ENCODE results near the gene FARS2. TPM values are rescaled to one million over a fixed set of nuclear protein-coding genes. Genes with fewer than 3 reads are reported as not detected.

FARS2 gene
- total and polyA plus RNA-seq, 9 of the 15 experiments (the other 6 are each of a cell fraction or from before 2014, with no cell fraction given), result 16.5 to 62.2 (median 27.0) TPM

DNA sequence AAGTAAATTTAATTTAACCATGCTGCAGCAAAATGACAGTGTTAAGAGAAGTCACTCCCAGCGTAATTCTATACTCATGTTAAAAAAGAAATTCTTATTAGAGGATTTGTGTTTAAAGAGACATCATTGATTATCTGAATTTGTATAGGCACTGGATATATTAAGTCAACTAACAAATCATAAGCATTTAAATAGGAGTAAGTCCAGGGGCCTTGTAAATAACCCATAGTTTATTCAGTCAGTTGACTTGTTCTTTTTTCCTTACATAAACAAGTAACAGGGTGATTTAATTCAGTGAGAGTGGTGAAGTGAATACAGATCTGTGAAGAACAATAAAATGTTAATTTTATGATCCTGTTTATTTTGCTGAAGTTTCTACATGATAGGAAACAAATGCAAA is 23.0 kb upstream of the FARS2 start:
- Histone ChIP-seq H3K36me3 (ENCODE audit: control insufficient read depth, insufficient read depth, low read length) (peaks cover 37% of the 10 kb centered on the region; the same call in 2 of the 3 replicates), H3K9me3 (replicated peaks; ENCODE audit: control insufficient read depth, insufficient read depth, low read depth, low read length) (no peaks in the 10 kb centered on the region), H3K27me3 (ENCODE audit: control insufficient read depth in 2 of 2, insufficient read depth in 2 of 2, low read length in 2 of 2) (no peaks in the 10 kb centered on the region), H3K9ac (ENCODE audit: insufficient read depth in 1 of 2, low read depth in 2 of 2, low read length in 2 of 2) (no peak overlapping the region), H3K9me1 (ENCODE audit: control insufficient read depth, insufficient read depth, low read length) (no peaks in the 10 kb centered on the region), H3K79me2 (ENCODE audit: control insufficient read depth, insufficient read depth, low read length) (no peaks in the 10 kb centered on the region), H3K27ac (ENCODE audit: extremely low read depth, low read depth, low read length) (no peak overlapping the region), H3K4me3 (no peak overlapping the region), H2AFZ (ENCODE audit: low read depth, low read length) (no peak overlapping the region), H3K4me1 (replicated peaks in 1 of 2; ENCODE audit: control insufficient read depth in 2 of 2, insufficient read depth in 2 of 2, low read length in 2 of 2) (no peaks in the 10 kb centered on the region), H3K4me2 (ENCODE audit: insufficient read depth, low read length) (no peak overlapping the region), H4K20me1 (replicated peaks; ENCODE audit: control insufficient read depth, insufficient read depth, low read length) (no peaks in the 10 kb centered on the region)
- no peak for TF ChIP-seq NFE2 (IDR thresholded peaks at IDR 0.05; ENCODE audit: low read depth)
- TF ChIP-seq, protein P1, sequence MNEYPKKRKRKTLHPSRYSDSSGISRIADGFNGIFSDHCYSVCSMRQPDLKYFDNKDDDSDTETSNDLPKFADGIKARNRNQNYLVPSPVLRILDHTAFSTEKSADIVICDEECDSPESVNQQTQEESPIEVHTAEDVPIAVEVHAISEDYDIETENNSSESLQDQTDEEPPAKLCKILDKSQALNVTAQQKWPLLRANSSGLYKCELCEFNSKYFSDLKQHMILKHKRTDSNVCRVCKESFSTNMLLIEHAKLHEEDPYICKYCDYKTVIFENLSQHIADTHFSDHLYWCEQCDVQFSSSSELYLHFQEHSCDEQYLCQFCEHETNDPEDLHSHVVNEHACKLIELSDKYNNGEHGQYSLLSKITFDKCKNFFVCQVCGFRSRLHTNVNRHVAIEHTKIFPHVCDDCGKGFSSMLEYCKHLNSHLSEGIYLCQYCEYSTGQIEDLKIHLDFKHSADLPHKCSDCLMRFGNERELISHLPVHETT (CRISPR knock-in tag; conservative IDR thresholded peaks at IDR 0.05 in 1 of 2, IDR thresholded peaks at IDR 0.05 in 1 of 2), result no peak
- TF ChIP-seq BHLHE40 (IDR thresholded peaks at IDR 0.05; ENCODE audit: low read length), result no peak
- TF ChIP-seq CREM (IDR thresholded peaks at IDR 0.05; ENCODE audit: low read depth), result no peak
- TF ChIP-seq, protein P2, sequence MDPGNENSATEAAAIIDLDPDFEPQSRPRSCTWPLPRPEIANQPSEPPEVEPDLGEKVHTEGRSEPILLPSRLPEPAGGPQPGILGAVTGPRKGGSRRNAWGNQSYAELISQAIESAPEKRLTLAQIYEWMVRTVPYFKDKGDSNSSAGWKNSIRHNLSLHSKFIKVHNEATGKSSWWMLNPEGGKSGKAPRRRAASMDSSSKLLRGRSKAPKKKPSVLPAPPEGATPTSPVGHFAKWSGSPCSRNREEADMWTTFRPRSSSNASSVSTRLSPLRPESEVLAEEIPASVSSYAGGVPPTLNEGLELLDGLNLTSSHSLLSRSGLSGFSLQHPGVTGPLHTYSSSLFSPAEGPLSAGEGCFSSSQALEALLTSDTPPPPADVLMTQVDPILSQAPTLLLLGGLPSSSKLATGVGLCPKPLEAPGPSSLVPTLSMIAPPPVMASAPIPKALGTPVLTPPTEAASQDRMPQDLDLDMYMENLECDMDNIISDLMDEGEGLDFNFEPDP (CRISPR knock-in tag; IDR thresholded peaks at IDR 0.05), result no peak
- no peak for TF ChIP-seq HDAC6 (IDR thresholded peaks at IDR 0.05; ENCODE audit: low read depth, low read length)
- TF ChIP-seq ZSCAN29 (IDR thresholded peaks at IDR 0.05), result no peak
- TF ChIP-seq NBN (IDR thresholded peaks at IDR 0.05; ENCODE audit: low read depth), result no peak
- in situ Hi-C loops (cut with MboI) (no loop called here), intact Hi-C loops (cut with micrococcal nuclease) (no loop called here)
- POLR2A ChIA-PET, result no interaction called here
- WGBS (ENCODE audit: insufficient coverage, low coverage, missing lambda C conversion rate), result 83% methylated on average over 1 of the region's 1 CpG
- FAIRE-seq, result no peak
- no peak for ATAC-seq
- CTCF ChIA-PET (ENCODE audit: low intra/inter-chr PET ratio), result no interaction called here
- no TSS peak for BruUV-seq (replicated peaks)
- DNase-seq (ENCODE audit: extremely low read depth in 1 of 4, low spot score in 3 of 4), result no peak
